Bronchial epithelial cell (primary cell): ENCODE data around the gene CAPN7. TPM values are rescaled to one million over a fixed set of nuclear protein-coding genes. Genes with fewer than 3 reads are reported as not detected.

Experiments used
- DNase-seq: peaks from one replicate; pipeline ENCODE4 v3.0.0-alpha.2; 2010; ENCODE audit warnings: low read depth
- FAIRE-seq: peaks from 2 replicates; lab custom pipeline; 2011; peaks lifted over from hg19 to GRCh38; lab: Jason Lieb, UNC
- H3K27me3 ChIP-seq: 2 replicates; pipeline ENCODE4 v1.5.1; 2011; ENCODE audit warnings: low read length; ENCODE audit not compliant: control insufficient read depth, insufficient read depth
- H3K36me3 ChIP-seq: 2 replicates; pipeline ENCODE4 v1.5.1; 2011; ENCODE audit warnings: low read length; ENCODE audit not compliant: control insufficient read depth, insufficient read depth
- H3K4me3 ChIP-seq: 2 replicates; pipeline ENCODE4 v1.5.1; 2011; ENCODE audit warnings: mild to moderate bottlenecking, low read depth, low read length, control low read depth
- CTCF ChIP-seq: IDR thresholded peaks from 2 replicates; pipeline ENCODE4 v1.5.1; 2011; ENCODE audit warnings: mild to moderate bottlenecking, moderate library complexity, low read length, control low read depth, inconsistent platforms; ENCODE audit not compliant: insufficient read depth, severe bottlenecking
- total RNA-seq: library from RNA; depleted of rRNA; stranded (reverse); fragments of >200 nt; gene quantifications from 2 replicates; pipeline ENCODE4 v1.2.1, GENCODE V29; 2014

The CAPN7 gene
- total RNA-seq, 1 donor from 2014 or later: 34.2 TPM

GRCh38 chr3:15215996-15216395 is 9.9 kb downstream of the CAPN7 start:
- FAIRE-seq: no peak
- Histone ChIP-seq H3K36me3 (peaks cover 5% of the 10 kb centered on the region), H3K27me3 (no peaks in the 10 kb centered on the region), H3K4me3 (no peak overlapping the region)
- DNase-seq: no peak
- no peak for TF ChIP-seq CTCF

- TF ChIP-seq CTCF: no peak
- no peak overlapping the region for H3K4me3 ChIP-seq
- H3K36me3 ChIP-seq: peaks cover 6% of the 10 kb centered on the region
- no peak for FAIRE-seq
- no peak for DNase-seq
- H3K27me3 ChIP-seq: no peaks in the 10 kb centered on the region
Measured at GRCh38 chr3:15216501-15216900, 10.5 kb downstream of the CAPN7 start.

GRCh38 chr3:15217011-15217671 is 11.1 kb downstream of the CAPN7 start:
- Histone ChIP-seq H3K36me3 (peaks cover 7% of the 10 kb centered on the region), H3K4me3 (no peak overlapping the region), H3K27me3 (no peaks in the 10 kb centered on the region)
- DNase-seq: no peak
- no peak for FAIRE-seq
- no peak for TF ChIP-seq CTCF

GRCh38 chr3:15217841-15218267 is 11.8 kb downstream of the CAPN7 start:
- FAIRE-seq: no peak

GRCh38 chr3:15218689-15219088 is 12.6 kb downstream of the CAPN7 start:
- FAIRE-seq: no peak
- Histone ChIP-seq H3K36me3 (peaks cover 8% of the 10 kb centered on the region), H3K27me3 (no peaks in the 10 kb centered on the region), H3K4me3 (no peak overlapping the region)
- no peak for TF ChIP-seq CTCF
- DNase-seq: no peak

More at GRCh38 chr3:15217841-15218267, 11.8 kb downstream of the CAPN7 start:
- DNase-seq: no peak
- TF ChIP-seq CTCF: no peak
- H3K36me3 ChIP-seq: peaks cover 10% of the 10 kb centered on the region
- no peak overlapping the region for H3K4me3 ChIP-seq
- H3K27me3 ChIP-seq: no peaks in the 10 kb centered on the region

GRCh38 chr3:15220056-15220455 is 14.0 kb downstream of the CAPN7 start:
- no peaks in the 10 kb centered on the region for H3K27me3 ChIP-seq
- no peak for TF ChIP-seq CTCF
- peaks cover 8% of the 10 kb centered on the region for H3K36me3 ChIP-seq
- DNase-seq: peak; percentile 59
- no peak for FAIRE-seq
- no peak overlapping the region for H3K4me3 ChIP-seq
